BLaER1 treated with 17β-estradiol and CSF1 and Interleukin-3, amounts not matched to agents 10 nM and 100 nM (cell line): ENCODE measurements around the gene P2RX6.

Experiments used
- H3K27ac ChIP-seq, 11 experiments: shearing (Covaris generic); formaldehyde crosslinking; 2 replicates each; pipeline ENCODE4 v1.8.1; 2022
- H3K27me3 ChIP-seq, 11 experiments: shearing (Covaris generic); formaldehyde crosslinking; 2 replicates each; pipeline ENCODE4 v1.8.1; 2022
- H3K36me3 ChIP-seq, 11 experiments: shearing (Covaris generic); formaldehyde crosslinking; 2 replicates each; pipeline ENCODE4 v1.8.1; 2022
- H3K4me1 ChIP-seq, 10 experiments: shearing (Covaris generic); formaldehyde crosslinking; 2 replicates each; pipeline ENCODE4 v1.8.1; 2022
- H3K4me2 ChIP-seq, 11 experiments: shearing (Covaris generic); formaldehyde crosslinking; 2 replicates each; pipeline ENCODE4 v1.8.1; 2022
- H3K4me3 ChIP-seq, 10 experiments: shearing (Covaris generic); formaldehyde crosslinking; 2 replicates each; pipeline ENCODE4 v1.8.1; 2022
- H3K9ac ChIP-seq, 11 experiments: shearing (Covaris generic); formaldehyde crosslinking; 2 replicates each; pipeline ENCODE4 v1.8.1; 2022
- H3K9me3 ChIP-seq, 11 experiments: shearing (Covaris generic); formaldehyde crosslinking; replicated peaks in 1 of 11; 2 replicates each; pipeline ENCODE4 v1.8.1; 2022
- H4K20me1 ChIP-seq, 11 experiments: shearing (Covaris generic); formaldehyde crosslinking; 2 replicates each; pipeline ENCODE4 v1.8.1; 2022
- Cebpa-rat ChIP-seq, 11 experiments: shearing (Covaris generic); IDR thresholded peaks; 2 replicates each; pipeline ENCODE4 v1.8.1; 2022

P2RX6 gene

GRCh38 chr22:20972933-20973577 lies 41.9 kb upstream of the P2RX6 start:
- H3K9ac ChIP-seq: no peak overlapping the region

DNA sequence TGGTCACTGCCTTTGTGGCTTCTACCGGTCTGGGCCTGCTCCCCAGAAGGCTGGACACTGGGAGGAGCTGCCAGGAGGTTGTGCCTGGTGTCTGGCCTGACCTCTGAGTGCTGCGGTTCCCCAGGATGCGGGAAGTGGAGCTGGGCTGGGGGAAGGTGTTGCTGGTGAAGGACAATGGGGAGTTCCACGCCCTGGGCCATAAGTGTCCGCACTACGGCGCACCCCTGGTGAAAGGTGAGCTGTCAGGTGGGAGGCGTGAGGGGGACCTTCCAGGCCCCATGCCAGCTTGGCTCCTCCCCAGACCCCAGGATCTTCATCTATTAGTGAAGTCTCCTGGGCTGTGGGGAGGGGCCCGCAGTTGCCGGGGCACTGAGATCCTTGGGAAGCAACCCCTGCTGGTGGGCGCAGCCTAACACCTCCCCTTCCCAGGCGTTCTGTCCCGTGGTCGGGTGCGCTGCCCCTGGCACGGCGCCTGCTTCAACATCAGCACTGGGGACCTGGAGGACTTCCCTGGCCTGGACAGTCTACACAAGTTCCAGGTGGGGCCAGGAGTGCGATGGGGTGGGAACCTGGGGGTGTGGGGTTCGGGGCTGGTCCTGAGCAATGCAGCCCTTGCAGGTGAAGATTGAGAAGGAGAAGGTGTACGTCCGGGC lies 41.2 kb upstream of the P2RX6 start:
- 0 out of 22 replicates have a peak overlapping the region, but pooled peaks of 1 of the 11 experiments have one; percentile 65 for H3K4me2 ChIP-seq
- H3K27me3 ChIP-seq: no peaks in the 10 kb centered on the region
- H3K36me3 ChIP-seq: no peaks in the 10 kb centered on the region
- no peaks in the 10 kb centered on the region for H4K20me1 ChIP-seq
- peaks cover 0 to 34% (median 14%) of the 10 kb centered on the region in 10 experiments; a peak in 14 of 20 replicates for H3K4me1 ChIP-seq
- no peak overlapping the region for H3K27ac ChIP-seq
- H3K9me3 ChIP-seq: peaks cover 5 to 7% (median 6%) of the 10 kb centered on the region in 11 experiments; a peak in 20 of 22 replicates
- H3K4me3 ChIP-seq: no peak overlapping the region
- H3K9ac ChIP-seq: no peak overlapping the region
- no peak for TF ChIP-seq Cebpa-rat (IDR thresholded peaks at IDR 0.05)

More at GRCh38 chr22:20972933-20973577, 41.9 kb upstream of the P2RX6 start:
- Histone ChIP-seq H3K27ac (no peak overlapping the region), H3K4me2 (peak overlapping the region in 4 of 11 experiments; percentile 46 to 68 (median 64); a peak in 8 of 22 replicates), H3K9me3 (no peaks in the 10 kb centered on the region), H3K36me3 (no peaks in the 10 kb centered on the region), H3K4me1 (peaks cover 0 to 41% (median 21%) of the 10 kb centered on the region in 10 experiments; a peak in 18 of 20 replicates), H3K27me3 (no peaks in the 10 kb centered on the region), H4K20me1 (no peaks in the 10 kb centered on the region), H3K4me3 (no peak overlapping the region)
- no peak for TF ChIP-seq Cebpa-rat (IDR thresholded peaks at IDR 0.05)

DNA sequence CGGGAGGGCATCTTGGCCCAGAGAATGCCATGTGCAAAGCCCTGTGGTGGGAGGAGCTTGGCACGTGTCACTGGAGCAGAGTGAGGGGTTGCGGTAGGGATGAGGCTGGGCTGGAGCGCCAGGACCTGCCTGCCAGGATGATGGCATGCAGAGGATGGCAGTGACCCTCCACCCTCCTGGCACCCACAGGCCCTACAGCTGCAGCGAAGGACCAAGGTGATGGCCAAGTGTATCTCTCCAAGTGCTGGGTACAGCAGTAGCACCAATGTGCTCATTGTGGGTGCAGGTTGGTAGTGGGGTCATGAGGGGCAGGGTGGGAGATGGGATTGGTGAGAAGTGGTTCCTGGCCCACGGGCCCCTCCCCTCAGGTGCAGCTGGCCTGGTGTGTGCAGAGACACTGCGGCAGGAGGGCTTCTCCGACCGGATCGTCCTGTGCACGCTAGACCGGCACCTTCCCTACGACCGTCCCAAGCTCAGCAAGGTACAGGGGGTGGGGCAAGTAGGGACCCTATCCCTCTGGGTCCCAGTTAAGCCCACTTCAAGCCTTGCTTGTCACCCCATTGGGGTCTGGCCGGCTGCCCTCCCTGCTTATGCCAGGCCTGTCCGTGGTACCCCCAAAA lies 40.5 kb upstream of the P2RX6 start:
- no peaks in the 10 kb centered on the region for H3K36me3 ChIP-seq
- H3K27me3 ChIP-seq: no peaks in the 10 kb centered on the region
- no peak for TF ChIP-seq Cebpa-rat (IDR thresholded peaks at IDR 0.05)
- no peak overlapping the region for H3K4me2 ChIP-seq
- H4K20me1 ChIP-seq: no peaks in the 10 kb centered on the region
- peaks cover 8 to 10% (median 9%) of the 10 kb centered on the region in 11 experiments; a peak in 20 of 22 replicates for H3K9me3 ChIP-seq
- no peak overlapping the region for H3K4me3 ChIP-seq
- H3K4me1 ChIP-seq: peaks cover 0 to 29% (median 11%) of the 10 kb centered on the region in 10 experiments; a peak in 10 of 20 replicates
- no peak overlapping the region for H3K9ac ChIP-seq
- H3K27ac ChIP-seq: no peak overlapping the region

DNA sequence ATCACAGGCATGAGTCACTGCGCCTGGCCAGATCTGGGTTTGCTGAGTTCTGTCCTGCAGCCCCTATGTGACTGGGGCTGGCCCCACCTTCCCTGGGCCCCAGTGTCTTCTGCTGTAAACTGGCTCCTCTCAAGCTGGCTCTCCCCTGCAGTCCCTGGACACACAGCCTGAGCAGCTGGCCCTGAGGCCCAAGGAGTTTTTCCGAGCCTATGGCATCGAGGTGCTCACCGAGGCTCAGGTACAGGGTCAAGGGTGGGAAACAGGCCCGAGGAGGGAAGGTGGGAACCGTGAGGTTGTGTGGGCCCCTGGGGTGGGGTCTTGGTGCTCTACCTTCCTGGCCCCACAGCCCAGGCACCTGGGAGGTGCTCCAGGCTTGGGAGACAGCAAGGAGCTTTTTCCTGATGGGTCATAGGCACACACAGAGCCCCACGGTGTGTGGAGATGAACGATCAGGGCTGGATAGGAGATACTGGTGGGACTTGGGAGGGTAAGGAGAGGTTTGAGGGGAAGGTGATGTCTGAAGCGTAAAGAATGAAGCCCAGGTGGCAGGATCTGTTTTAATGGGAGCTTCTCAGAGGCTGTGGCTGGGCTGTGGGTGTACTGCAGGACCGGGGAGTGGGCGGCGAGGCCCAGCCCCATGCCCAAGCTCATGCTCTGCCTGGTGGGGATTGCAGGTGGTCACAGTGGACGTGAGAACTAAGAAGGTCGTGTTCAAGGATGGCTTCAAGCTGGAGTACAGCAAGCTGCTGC lies 39.2 kb upstream of the P2RX6 start:
- Histone ChIP-seq H3K9me3 (peaks cover 8 to 10% (median 9%) of the 10 kb centered on the region in 11 experiments; a peak in 20 of 22 replicates), H3K27me3 (no peaks in the 10 kb centered on the region), H4K20me1 (no peaks in the 10 kb centered on the region), H3K9ac (peak overlapping the region in 1 of 11 experiments; percentile 30; a peak in 1 of 22 replicates), H3K4me3 (no peak overlapping the region), H3K27ac (no peak overlapping the region), H3K4me1 (peaks cover 1 to 31% (median 13%) of the 10 kb centered on the region in 10 experiments; a peak in 15 of 20 replicates), H3K36me3 (no peaks in the 10 kb centered on the region), H3K4me2 (no peak overlapping the region)
- no peak for TF ChIP-seq Cebpa-rat (IDR thresholded peaks at IDR 0.05)

GRCh38 chr22:20976291-20976877 lies 38.6 kb upstream of the P2RX6 start:
- Histone ChIP-seq H3K4me3 (no peak overlapping the region), H3K4me2 (no peak overlapping the region), H3K9me3 (peaks cover 8 to 10% (median 9%) of the 10 kb centered on the region in 11 experiments; a peak in 20 of 22 replicates), H4K20me1 (no peaks in the 10 kb centered on the region), H3K4me1 (peaks cover 8 to 34% (median 18%) of the 10 kb centered on the region in 10 experiments), H3K9ac (peak overlapping the region in 1 of 11 experiments; percentile 30; a peak in 1 of 22 replicates), H3K27ac (no peak overlapping the region), H3K36me3 (no peaks in the 10 kb centered on the region), H3K27me3 (no peaks in the 10 kb centered on the region)
- no peak for TF ChIP-seq Cebpa-rat (IDR thresholded peaks at IDR 0.05)

GRCh38 chr22:20977019-20977418 lies 37.9 kb upstream of the P2RX6 start:
- H3K9me3 ChIP-seq: peaks cover 8 to 10% (median 9%) of the 10 kb centered on the region in 11 experiments; a peak in 20 of 22 replicates
- H3K9ac ChIP-seq: no peak overlapping the region
- H4K20me1 ChIP-seq: no peaks in the 10 kb centered on the region
- H3K4me2 ChIP-seq: no peak overlapping the region
- TF ChIP-seq Cebpa-rat (IDR thresholded peaks at IDR 0.05): no peak
- H3K4me3 ChIP-seq: no peak overlapping the region
- H3K4me1 ChIP-seq: peaks cover 12 to 30% (median 17%) of the 10 kb centered on the region in 10 experiments
- no peaks in the 10 kb centered on the region for H3K36me3 ChIP-seq
- no peaks in the 10 kb centered on the region for H3K27me3 ChIP-seq
- H3K27ac ChIP-seq: no peak overlapping the region

GRCh38 chr22:20977516-20978170 lies 37.3 kb upstream of the P2RX6 start:
- H3K9me3 ChIP-seq: peaks cover 8 to 10% (median 9%) of the 10 kb centered on the region in 11 experiments; a peak in 20 of 22 replicates
- no peak overlapping the region for H3K4me2 ChIP-seq
- no peaks in the 10 kb centered on the region for H4K20me1 ChIP-seq
- no peaks in the 10 kb centered on the region for H3K36me3 ChIP-seq
- H3K9ac ChIP-seq: no peak overlapping the region
- no peak overlapping the region for H3K4me3 ChIP-seq
- H3K27ac ChIP-seq: no peak overlapping the region
- H3K4me1 ChIP-seq: peaks cover 12 to 24% (median 13%) of the 10 kb centered on the region in 10 experiments
- TF ChIP-seq Cebpa-rat (IDR thresholded peaks at IDR 0.05): no peak
- no peaks in the 10 kb centered on the region for H3K27me3 ChIP-seq

DNA sequence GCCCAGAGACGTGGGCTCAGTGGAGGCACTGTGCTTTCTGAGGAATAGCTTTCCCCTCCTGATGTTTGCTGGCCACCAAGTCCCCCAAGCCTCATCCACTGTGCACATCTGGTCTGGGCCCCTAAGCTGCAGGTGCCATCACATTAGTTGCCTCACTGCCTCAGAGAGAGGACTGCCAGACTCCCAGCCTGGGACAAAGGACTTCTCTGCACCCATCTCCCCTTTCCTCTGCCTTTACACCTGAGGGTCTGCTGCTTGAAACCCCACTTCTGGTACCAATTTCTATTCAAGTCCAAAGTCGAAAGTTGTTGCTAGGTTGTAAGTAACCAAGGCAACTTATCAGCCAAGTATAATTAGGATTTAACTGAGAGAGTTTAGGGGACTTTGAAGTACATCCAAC lies 36.5 kb upstream of the P2RX6 start:
- no peaks in the 10 kb centered on the region for H4K20me1 ChIP-seq
- H3K27me3 ChIP-seq: no peaks in the 10 kb centered on the region
- peaks cover 8 to 10% (median 9%) of the 10 kb centered on the region in 11 experiments; a peak in 20 of 22 replicates for H3K9me3 ChIP-seq
- H3K9ac ChIP-seq: no peak overlapping the region
- no peak overlapping the region for H3K4me3 ChIP-seq
- H3K36me3 ChIP-seq: peaks cover 0 to 1% (median 0%) of the 10 kb centered on the region in 11 experiments; a peak in 4 of 22 replicates
- no peak overlapping the region for H3K27ac ChIP-seq
- H3K4me1 ChIP-seq: peaks cover 19 to 24% (median 20%) of the 10 kb centered on the region in 10 experiments
- no peak for TF ChIP-seq Cebpa-rat (IDR thresholded peaks at IDR 0.05)
- H3K4me2 ChIP-seq: no peak overlapping the region
